Kidney capillary endothelial cell (primary cell): ENCODE measurements around the gene ILDR1.
A peak's percentile ranks its signal among the peaks of the same experiment; 100 is the strongest.

ENCODE experiments used
- DNase-seq: peaks from one replicate; pipeline ENCODE4 v3.0.0-alpha.2; 2018; ENCODE audit warnings: low spot score

The ILDR1 gene

DNA sequence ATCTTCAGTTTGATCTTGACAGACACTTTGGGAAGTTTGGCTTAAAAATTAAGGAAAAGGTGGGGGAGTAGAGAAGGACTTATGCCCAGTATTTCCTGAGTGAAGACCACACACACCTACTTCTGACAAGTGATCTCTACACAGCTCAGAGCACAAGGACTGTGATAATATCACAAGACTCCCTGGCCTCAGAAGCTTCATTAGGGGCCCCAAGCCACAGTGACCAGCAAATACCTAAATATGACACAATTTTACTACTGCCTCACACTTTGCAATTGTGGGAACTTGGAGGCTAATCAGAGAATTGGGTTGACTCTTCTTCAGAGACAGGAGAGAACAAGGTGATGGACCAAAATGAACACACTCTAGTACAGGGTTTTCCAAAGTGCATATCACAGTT is 2.6 kb downstream of the ILDR1 start:
- DNase-seq, result no peak

DNA sequence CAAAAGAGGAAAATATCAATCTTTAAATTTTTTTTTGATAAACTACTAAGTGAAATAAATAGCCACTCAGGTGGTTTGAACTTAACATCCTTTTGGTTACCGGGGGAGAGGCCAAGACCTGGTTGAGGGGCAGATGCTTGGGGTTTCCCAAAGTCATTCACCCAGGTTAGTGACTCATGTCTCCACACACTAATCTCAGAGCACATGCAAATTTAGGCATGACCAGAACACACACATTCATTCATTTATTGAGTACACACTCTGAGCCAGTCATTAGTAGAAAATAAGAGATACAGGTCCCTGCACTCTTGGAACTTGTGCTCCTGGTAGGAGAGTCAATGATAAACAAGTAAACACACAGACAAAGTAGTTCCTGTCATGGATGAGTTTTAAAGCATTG is 7.3 kb downstream of the ILDR1 start:
- no peak for DNase-seq

DNA sequence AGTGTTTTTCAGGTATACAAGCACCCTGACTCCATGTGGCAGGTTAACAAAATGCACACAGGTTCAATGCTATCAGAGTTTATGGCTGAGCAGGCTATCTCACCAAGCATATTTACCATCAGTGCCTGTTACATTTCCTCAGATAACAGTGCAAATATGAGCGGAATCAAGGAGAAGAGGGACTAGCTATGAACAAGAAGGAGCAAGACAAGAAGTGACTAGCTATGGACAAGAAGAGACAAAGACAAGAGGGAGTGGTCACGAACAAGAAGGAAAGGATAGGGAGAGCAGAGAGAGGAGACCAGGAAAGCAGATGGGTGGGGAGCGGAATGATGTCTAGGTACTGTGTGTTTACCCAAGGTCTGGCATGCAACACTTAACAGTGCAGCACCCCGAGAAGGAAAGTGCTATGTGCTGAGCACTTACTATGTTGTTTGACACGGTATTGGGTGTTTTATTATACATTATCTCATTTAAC is 8.6 kb downstream of the ILDR1 start:
- no peak for DNase-seq

DNA sequence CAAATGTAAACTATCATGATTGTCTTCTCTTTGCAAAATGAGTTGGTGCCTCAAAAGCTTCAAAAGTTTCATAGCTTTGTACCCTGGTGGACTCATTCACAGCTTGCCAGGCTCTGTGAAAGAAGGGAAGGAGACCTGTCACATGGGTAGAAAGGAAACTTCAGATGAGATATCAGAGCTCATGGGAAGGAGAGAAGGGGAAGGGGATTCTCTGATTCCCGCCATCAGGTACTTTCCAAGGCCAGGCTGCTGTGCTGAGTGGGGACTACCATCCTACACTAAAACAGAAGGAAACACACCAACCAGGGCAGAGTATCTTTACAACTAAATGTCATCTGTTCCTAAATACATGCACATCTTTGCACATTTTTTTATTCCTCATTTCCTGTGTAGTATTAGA is 9.2 kb downstream of the ILDR1 start:
- no peak for DNase-seq

DNA sequence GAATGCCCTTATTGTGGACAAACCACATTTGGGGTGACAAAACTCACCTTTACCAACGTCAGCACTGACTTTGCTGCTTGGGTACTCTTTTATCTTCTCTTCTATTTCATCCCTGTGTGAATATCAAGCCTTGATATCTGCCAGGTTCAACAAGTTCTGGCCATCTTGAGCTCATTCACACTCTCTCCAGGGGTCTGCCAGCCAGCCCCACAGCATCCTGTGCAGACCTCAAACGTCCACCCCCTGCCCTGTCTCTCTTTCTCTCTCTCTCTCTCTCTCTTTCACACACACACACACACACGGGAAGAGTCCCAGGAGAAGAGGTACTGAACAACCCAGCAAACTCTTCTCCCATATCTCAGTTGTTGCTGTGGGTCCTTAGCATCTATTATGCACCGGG is 10.7 kb downstream of the ILDR1 start:
- no peak for DNase-seq

DNA sequence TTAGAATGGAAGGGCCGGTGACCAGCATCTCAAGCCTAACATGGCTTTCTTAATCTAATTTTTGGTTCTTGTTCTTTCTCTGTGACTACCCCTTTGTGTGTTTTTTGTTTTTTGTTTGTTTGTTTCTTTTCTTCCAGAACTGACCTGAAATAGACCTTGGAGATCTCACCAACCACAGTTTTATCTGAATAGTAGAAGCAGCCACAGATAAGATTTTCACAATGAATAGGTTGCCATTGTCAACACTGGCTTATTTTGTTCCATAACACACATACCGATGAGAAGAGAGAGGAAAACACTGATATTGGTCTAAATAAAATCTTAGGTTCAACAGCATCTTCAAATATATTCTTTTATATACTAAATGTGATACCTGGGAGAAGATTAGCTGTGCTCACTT is 11.5 kb downstream of the ILDR1 start:
- DNase-seq, result no peak

DNA sequence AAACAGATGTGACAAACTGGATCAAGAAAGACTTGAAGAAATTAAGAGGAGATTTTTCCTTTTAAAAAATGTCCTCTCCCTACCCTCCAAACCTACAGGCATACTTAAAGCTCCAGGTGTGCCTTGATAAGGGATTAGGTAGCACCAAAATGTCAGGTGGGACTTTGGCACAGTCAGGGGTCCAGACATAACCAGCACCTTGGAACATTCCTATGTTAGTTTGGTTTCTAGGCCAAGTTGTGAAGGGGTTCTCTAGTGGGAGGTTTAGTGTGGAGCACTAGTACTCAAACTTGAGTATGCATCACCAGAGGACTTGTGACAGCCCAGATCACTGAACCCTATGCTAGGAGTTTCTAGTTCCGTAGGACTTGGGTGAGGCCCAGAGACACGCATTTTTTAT is 13.9 kb downstream of the ILDR1 start:
- no peak for DNase-seq

DNA sequence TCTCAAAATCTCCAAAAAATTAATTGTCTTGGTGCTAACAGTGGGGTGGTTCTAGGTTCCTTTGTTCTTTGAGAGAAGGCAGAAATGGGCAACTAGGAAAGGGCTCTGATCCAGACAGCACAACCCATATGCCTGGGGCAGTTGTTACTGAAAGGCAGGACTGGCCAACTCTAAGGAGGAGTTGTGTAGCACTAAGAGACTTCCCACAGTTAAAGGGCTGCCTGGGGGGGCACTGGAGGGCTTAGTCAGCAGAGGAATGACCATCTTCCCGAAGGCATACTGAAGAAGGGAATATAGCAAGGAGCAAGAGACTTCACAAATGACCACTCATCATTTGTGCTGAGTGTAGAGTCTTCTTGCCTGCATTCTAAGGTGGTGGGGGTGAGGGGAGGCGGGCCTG is 15.8 kb downstream of the ILDR1 start:
- DNase-seq, result no peak

DNA sequence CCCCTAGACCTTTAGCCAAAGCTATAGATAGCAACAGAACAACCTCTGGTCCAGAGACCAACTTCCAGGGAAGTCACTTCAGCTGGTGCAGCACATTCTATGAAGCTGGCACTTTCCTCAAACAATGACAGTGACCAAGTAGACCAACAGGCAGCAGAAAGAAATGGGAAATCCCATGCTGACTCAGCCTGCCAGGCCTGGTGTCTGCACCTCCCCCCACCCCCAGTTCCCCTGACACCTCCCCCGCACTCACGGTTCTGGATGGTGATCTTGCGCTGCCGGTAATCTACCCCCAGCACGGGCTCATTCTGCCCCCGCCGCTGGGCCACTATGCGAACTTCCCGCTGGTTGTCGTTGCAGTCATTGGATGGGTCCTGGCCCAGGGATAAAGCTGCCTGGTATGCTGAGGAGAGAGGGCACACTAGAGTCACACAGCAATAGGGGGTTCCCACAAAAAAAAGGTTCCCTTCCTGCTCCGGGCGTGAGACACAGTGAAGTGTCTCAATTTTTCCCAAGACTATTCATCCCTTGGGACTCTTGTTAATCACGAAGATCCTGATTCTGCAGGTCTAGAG is 17.0 kb downstream of the ILDR1 start:
- DNase-seq, result no peak

DNA sequence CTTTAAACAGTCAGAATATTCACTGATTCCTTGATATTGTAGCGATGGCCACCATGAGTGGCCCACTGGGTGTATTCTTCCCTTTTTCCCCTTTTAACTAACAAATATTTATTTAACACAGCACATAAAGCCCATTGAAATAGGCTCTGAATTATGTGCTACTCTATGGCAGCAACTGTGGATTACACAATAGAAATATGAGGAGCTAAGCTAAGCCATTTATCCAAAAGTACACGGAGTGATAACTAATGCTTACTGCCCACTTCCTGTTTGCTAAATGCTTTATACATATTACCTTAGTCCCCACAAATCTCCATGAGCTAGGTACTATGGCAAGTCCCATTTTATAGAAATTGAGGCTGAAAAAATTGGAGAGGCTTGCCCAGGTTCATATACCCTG is 17.9 kb downstream of the ILDR1 start:
- no peak for DNase-seq

DNA sequence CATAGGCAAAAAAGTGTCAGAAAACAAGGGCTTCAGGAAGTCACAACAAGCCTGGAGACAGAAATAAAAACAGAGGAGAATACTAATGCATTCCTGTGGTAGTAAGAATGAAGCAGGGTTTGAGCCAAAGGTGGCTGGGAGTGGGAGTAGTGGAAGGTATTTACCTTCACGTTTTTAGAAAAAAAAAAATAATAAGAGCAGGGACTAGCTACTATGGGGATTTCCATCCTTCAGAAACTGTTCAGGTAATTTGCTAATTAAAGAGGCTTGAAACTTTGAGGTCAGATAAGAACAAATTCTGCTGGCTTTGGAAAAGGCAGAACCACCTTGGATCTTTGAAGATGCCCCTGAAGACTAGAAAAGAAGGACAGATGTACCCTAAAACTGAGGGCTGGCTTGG is 18.4 kb downstream of the ILDR1 start:
- DNase-seq, result no peak

DNA sequence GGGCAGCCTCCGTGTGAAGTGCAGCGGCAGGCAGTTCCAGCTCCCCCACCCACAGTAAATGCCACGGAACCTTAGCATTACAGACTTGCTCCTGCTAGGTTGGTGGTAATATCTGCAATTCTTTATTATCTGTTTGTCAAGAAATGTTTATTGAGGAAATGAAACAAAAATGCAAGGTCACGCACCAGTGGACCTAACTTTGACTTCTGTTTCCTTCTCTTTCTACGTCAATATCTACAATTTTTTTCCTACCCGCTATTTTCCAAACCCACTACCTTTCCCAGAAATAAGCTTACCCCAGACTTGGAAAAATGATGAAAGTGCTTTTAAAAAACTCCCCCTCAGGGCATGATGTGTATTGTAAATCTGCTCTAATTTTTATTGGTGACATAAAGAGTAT is 18.9 kb downstream of the ILDR1 start:
- no peak for DNase-seq

DNA sequence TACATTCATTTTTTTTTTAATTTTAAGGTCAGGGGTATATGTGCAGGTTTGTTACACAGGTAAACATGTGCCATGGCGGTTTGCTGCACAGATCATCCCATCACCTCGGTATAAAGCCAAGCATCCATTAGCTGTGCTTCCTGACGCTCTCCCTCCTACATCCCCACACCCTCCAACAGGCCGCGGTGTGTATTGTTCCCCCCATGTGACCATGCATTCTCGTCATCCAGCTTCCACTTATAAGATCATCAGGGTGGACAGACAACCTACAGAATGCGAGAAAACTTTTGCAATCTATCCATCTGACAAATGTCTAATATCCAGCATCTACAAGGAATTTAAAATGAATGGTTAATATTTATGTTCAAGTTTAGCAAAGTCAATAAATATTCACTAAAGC is 19.4 kb downstream of the ILDR1 start:
- no peak for DNase-seq

DNA sequence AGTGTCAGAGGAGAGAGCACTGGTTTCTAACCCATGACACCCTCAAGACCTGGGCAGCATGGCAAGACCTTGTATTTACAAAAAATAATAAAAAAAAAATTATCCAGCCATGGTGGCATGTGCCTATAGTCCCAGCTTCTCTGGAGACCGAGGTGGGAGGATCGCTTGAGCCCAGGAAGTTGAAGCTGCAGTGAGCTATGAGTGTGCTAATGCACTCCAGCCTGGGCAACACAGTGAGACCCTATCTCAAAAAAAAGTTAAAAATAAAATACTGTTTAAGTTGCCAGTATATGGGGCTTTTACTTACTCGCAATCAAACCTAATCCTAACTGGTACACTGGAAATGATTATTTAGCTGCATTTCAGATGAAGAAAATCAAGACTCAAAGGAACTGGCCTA is 20.2 kb downstream of the ILDR1 start:
- no peak for DNase-seq

DNA sequence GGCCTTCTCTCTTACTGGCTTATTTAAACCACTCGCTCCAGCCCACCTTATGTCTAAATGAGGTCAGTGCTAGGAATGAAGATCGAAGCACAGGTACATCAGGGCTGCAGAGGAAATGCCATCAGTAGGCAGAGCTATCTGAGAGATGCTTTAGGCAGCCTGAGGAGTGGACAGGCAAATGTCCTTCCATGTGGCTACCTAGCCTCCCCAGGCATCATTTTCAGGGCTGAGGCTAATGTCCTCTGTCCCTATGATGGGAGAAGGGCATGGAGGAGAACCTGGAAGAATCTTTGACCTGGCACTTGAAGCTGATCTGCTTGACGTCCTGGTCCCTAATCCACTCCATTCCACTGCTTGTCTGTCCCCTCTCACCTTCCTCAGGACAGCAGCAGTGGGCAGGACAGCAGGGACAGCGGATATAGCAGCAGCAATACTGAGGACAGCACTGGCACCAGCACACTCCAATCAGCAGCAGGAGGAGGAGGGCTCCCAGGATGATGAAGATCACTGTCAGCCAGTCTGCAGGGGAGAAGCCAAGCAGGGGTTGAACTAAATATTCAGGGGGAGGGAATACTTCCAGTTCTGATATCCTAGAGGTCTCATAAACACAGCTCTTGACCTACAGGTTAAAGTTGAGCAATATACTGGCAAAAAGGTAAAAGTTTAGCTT is 21.0 kb downstream of the ILDR1 start:
- no peak for DNase-seq

DNA sequence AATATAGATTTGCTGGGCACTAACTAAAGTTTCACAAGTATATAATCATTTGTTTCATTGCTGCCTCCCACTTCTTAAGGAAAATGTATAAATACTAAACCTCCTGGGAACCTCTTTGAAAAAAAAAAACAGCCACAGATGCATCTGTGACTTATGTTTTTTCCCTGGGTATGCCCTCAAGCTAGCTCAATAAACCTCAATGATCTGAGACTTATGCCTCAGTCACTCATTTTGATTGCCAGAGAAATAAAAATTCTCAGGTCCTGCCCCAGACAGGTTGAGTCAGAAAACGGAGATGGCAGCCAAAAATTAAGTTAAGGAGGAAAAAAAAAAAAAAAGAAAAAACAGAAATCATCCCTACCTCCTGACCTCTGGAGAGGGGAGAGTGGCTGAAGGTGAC is 22.1 kb downstream of the ILDR1 start:
- no peak for DNase-seq

DNA sequence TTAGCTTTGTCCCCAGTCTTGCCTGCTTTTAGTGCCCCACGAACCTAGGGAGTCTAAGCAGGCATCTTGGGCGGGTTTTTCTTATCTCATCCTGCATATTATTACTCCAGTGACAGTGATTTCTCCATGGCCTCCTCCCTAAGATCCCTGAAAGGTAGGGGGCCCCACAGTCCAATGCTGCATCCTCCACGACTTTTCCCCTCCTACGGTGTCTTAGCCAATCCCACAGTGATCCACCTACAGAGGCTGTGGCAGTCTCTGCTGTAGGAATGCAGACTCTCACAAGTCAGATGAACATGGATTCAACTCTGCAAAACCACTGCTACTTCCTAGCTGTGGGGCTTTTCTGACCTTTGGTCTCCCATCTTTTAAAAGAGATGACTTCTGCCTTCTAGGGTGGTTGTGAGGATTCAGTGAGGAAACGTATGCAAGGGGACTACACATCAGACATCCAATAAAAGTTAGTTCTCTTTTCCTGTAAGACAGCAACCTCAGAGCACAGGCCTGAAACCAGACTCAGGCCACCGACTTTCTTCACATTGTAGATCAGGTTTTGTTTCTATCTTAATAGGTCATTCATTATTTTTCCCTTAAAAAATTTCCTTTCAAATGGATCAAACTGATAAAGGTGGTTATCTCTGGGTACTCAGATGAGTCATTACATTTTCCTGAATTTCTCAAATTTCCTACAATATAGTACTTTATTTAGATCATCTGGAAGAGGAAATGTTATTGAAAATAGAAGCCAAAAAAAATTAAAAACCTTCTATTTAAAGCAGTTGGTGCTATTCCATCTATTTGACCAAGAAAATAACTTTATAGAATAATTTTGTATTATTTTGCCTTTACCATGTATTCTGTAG is 23.2 kb downstream of the ILDR1 start:
- peak; percentile 21 for DNase-seq

DNA sequence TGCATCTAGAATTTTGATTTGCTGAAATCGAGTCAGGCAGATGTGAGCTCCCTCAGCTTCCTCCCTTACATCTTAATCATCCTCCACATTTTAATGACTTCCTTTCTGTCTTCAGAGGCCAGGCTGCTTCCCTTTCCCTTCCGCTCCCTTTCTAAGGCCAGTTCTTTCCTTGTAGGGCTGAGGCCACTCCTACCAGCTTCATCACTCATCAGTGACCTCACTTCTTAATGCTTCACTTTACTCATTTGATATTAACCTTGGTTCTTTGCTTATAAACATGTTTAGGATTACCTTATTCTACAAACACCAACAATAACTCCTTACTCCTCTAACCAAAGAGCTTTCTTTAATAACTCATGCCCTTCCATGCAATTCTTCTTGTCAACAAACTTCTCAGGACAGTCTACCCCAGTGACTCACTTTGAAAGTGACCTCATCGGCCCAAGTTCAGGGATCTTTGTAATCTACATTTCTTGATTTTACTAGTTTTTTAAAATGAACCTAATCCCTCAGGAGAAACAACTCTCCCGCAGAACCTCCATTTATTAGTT is 23.9 kb downstream of the ILDR1 start:
- peak; percentile 94 for DNase-seq

DNA sequence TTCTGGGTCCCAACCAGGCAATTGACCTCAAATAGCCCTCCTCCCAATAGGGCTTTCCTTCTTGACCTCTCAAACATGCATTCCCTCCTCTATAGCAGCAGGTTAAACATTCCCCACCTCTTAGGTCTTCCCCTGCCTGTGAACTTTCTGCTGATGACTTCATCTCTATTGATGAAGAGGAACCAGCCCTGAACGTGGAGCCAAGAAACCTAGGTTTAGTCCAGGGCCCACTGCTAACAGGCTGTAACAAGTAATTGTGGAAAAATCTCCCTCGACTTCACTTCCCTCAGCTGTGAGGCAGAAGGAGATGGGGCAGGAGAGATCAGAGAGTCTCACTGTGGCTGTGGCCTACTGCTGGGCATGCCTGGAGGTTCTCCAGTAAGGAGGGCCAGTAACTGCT is 24.7 kb downstream of the ILDR1 start:
- no peak for DNase-seq

DNA sequence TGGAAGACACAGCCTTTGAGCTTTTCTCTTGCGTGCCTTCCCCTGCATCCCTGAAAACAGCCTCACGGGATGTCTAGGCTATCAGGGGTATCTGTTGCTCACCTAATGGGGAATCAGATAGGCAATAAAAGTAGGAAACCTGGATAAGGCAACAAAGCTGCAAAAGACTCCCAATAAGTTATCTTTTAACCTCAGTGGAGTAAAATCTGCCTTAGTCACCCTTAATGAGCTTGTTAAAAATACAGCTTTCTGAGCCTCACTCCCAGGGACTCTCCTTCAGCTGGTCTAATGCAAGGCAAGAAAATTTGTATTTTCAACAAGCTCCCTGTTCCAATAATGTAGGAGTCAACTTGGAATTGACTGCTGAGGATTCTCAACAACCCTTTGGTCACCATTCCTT is 25.6 kb downstream of the ILDR1 start:
- DNase-seq, result no peak

DNA sequence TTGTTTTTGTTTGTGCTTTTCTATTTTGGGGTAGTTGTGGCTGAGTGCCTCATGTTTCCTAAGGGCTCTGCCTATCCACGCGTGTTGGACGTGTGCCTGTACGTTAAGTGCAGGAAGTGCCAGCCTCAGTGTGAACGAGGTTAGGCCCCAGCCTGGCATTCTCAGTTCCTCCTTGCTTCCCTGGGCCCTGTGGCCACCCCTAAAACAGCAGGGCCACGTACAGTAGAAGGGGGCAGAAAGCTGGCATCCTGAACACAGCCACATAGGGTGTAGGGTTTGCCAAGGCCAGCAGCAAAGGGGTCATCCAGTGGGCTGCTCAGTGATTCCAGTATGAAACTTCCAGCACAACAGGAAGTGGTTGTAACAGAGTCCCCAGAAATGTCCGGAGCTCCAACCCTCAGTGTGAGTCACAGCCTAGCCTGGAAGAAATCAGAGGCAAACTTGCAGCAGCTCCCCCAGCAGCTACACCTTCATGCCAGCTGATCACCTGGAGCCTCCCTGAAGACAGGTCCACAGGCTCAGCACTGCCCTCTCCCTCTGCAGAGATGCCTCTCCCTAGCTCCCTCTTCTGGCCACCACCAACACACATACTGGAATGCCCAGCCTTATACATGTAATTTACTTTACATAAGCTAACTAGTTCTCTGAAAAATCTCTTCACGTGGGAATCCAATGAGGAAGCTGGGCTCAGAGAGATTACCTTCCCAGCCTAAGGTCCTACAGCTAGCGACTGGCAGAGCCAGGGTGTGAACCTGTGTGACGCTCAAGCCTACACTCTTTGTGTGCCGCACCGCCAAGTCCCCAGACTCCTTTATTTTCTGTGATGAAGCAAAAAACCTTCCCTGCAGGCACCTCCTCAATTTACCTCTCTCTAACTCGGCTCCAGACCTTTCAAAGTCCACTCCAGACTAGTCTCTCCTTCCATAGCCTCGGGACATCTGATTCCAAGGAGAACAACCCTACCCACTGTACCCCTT is 26.6 kb downstream of the ILDR1 start:
- DNase-seq, result peak; percentile 71

DNA sequence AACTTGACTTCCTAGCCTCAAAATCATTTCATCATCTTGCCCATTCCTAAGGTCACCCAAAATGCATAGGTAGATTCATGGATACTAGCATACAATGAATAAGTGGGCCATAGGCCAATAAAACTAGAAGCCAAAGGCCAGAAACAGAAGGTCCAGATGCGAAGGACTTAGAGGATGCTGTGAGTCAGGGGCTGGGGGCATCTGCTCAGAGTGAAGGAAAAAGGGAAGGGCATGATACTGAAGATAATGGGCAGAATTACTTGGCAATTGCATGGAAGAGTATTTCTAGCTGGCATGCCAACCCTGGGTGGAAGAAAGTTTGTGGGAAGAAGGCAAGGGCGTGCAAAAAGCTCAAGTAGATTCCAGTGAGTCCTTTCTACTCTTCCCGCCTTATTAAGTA is 27.5 kb downstream of the ILDR1 start:
- no peak for DNase-seq
